HUES6 (cell line): Measurements from ENCODE around the gene TNS3.

Source experiments
- H3K27ac ChIP-seq: 2 replicates; pipeline ENCODE4 v1.7.0; 2013; ENCODE audit warnings: low read depth, mild to moderate bottlenecking, low read length, inconsistent platforms
- H3K27me3 ChIP-seq: 2 replicates; pipeline ENCODE4 v1.6.1; 2013; ENCODE audit warnings: low read length; ENCODE audit not compliant: control insufficient read depth, insufficient read depth
- H3K36me3 ChIP-seq: 2 replicates; pipeline ENCODE4 v1.6.1; 2013; ENCODE audit warnings: low read length; ENCODE audit not compliant: control insufficient read depth, insufficient read depth
- H3K4me1 ChIP-seq: 2 replicates; pipeline ENCODE4 v1.6.1; 2013; ENCODE audit warnings: low read length; ENCODE audit not compliant: control insufficient read depth, insufficient read depth
- H3K4me3 ChIP-seq: 2 replicates; pipeline ENCODE4 v1.5.1; 2013; ENCODE audit warnings: low read depth, low read length
- H3K9ac ChIP-seq: one replicate; pipeline ENCODE4 v1.6.1; 2013; ENCODE audit warnings: mild to moderate bottlenecking, low read length
- H3K9me3 ChIP-seq: 2 replicates; pipeline ENCODE4 v1.6.1; 2013; ENCODE audit warnings: low read depth, low read length; ENCODE audit not compliant: control insufficient read depth, insufficient read depth

TNS3 gene

DNA sequence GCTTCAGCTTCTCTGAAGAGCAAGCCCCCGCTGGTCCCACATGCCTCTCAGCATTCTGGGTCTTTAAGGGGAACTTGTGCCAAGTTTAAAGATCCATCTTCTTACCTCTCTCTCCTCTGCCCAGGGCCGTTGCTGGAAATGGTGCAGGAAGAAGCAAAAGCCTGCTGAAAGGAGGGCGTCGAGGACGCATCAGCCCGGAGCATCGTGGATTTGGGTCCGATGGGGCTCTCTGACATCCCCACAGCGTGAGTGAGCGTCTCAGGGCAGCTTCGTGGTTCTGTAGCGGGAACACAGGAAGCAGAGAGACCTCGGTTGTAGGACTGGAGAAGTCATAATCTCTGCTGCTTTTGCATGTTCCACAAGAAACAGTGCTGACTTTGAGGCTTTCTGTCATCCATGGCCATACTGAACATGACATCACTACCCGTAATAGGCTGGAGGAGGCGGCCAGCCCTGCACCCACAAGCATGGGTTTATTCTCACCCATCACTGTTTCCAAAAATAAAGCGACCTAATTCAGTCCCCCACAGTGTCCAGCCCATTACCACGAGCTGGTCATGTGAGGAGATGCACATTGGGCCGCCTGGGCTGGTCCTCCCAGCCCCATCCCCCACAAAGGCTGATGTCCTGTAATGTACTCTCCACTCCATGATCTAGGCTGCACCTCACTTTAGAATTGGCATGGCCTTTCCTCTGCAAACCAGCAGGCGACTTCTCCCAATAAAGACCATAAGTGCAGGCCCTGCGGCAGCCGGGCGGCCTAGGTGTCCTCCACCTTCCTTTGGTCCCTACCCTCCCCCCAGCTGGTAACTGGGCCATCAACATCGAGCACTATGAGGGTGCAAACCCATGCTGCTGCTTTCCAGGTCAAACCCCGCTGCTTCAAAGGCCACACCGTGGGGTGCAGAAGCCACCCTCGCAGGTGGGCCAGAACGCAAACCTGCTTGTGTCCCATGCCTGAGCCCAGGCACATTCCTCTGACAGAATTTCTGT lies 276.9 kb downstream of the TNS3 start:
- H3K4me1 ChIP-seq: no peaks in the 10 kb centered on the region
- H3K4me3 ChIP-seq: no peak overlapping the region
- no peak overlapping the region for H3K27ac ChIP-seq
- H3K36me3 ChIP-seq: peaks cover 24% of the 10 kb centered on the region
- H3K9me3 ChIP-seq: no peaks in the 10 kb centered on the region
- H3K9ac ChIP-seq: no peak overlapping the region
- no peaks in the 10 kb centered on the region for H3K27me3 ChIP-seq

DNA sequence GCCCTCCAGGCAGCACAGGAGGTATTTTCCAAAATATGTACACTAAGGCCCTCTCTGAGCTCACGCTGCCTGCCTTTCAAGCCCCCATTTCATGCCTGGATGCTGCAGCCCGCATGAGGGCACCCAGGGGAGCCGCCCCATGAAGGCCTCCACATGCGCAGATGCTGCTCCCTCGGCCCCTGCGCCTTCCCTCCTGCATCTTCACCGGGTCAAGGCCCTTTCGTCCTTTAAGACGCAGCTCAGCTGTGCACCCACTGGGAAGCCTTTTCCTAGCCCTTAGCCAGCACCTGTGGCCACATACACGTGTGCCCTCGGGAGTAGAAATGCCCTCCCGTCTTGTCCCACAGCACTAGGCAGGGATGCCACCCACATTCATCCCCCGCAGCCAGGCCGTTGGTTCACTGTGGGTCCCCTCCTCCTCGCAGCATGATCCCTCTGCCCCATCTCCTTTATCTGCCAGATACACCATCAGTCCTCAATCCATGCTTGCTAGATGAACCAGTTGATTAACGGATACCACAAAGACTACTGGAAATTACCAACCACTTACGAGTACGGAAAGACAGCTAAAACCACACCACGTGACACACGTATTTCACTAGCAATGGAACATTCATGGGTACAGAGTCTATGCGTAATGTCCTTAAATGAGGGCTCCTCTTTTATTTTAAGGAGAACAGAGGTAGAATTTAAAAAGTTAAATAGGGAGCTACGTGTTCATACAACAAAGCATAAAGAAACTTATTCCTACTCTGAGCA lies 278.0 kb downstream of the TNS3 start:
- Histone ChIP-seq H3K9ac (no peak overlapping the region), H3K9me3 (no peaks in the 10 kb centered on the region), H3K4me3 (no peak overlapping the region), H3K27ac (no peak overlapping the region), H3K4me1 (no peaks in the 10 kb centered on the region), H3K36me3 (peaks cover 24% of the 10 kb centered on the region), H3K27me3 (no peaks in the 10 kb centered on the region)

DNA sequence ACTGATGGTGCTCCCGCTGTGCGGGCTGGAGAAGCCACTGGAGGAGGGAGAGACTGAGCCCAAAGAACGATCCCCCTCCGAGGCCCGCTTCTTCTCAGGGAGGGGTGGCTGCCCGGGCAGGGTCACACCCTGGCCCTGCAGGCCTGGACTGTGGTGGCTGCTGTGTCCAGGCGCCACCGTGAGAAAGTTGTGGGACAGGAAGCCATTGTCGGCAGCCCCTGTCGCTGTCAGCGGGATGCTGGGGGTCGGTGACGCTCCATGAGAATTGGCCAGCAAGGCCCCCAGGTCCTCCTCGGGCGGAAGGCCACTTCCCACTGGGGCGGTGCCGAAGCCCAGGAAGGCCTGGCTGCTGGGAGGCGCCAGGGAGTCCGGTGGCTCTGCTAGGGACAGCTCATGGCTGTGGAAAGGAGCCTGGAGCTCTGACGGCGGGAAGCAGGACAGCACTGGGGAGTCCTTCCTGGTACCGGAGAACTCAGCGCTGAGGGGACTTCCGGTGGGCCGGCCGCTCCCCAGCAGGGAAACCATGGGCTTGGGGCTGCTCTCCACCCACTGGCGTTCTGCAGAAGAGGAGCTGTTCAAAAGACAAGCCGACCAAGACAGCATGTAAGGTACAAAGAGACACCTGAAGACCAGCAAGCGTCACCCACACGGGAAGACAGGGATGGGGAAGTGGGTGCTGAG lies 278.8 kb downstream of the TNS3 start:
- Histone ChIP-seq H3K27me3 (no peaks in the 10 kb centered on the region), H3K27ac (no peak overlapping the region), H3K36me3 (peaks cover 24% of the 10 kb centered on the region), H3K4me1 (no peaks in the 10 kb centered on the region), H3K4me3 (no peak overlapping the region), H3K9ac (no peak overlapping the region), H3K9me3 (no peaks in the 10 kb centered on the region)

DNA sequence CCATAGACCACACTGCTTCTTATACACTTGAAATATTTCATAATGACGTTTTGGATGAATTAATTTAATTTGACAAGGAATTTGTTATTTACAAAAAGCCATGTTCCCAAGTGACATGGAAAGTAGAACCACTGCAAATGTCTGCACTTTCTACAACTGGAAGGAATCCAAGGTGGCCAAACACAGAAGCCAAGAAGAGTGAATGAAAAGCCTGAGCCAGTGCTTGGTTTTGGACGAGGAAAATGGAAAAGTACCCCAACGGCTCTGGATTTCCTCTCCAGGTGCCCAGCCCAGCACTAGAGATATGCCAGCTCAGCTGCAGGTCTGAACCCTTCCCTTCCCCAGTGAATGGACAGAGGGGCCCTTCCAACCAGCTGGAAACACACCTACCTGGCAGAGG lies 279.4 kb downstream of the TNS3 start:
- no peaks in the 10 kb centered on the region for H3K4me1 ChIP-seq
- H3K27me3 ChIP-seq: no peaks in the 10 kb centered on the region
- H3K9ac ChIP-seq: no peak overlapping the region
- no peaks in the 10 kb centered on the region for H3K9me3 ChIP-seq
- H3K27ac ChIP-seq: no peak overlapping the region
- peaks cover 24% of the 10 kb centered on the region for H3K36me3 ChIP-seq
- H3K4me3 ChIP-seq: no peak overlapping the region

DNA sequence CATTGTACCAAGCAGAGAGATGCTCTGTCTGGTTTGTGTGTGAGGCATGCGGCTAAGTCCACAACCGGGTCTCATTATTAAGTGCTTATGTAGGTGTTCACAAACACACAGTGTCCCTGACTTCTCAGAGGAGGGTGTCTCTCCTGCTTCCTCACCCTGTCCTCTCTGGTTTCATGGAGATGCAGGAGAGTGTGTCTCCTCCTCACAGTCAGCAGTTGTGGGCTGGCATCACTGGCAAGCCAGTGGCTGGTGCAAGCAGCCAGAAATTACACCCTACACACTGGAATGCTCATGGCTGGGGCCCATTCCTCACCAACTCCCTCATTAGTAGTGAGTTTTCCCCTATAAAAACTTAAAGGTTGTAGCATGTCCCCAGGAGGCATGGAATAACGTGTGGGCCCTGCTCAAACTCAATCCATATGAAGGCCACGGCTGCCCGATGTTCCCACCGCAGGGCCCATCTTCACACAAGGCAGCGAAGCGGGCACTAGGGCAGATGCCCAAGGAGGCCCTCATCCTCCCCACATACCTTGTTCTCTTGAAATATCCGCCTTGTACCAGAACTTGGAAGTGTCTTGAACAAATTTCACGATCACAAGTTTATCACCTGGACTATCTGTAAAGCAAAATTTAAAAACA lies 280.1 kb downstream of the TNS3 start:
- Histone ChIP-seq H3K36me3 (peaks cover 24% of the 10 kb centered on the region), H3K4me1 (no peaks in the 10 kb centered on the region), H3K4me3 (no peak overlapping the region), H3K9ac (no peak overlapping the region), H3K27me3 (no peaks in the 10 kb centered on the region), H3K9me3 (no peaks in the 10 kb centered on the region), H3K27ac (no peak overlapping the region)

DNA sequence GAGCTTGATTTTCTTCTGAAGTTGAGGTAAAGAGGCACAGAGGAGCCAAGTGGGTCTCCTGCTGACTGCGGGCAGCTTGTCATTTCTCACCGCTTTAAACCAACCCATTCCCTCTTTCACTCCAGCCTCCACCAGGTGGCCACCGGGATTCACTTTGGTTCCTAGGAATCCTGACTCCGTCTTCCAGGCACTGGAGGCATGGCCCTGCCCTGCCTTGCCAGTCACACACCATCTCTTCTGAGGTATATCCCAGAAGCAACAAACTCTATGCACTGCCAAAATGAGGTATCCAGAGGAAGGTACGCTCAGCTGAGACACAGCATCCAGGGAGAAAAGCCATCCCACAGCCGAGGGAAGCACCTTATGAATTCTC lies 280.8 kb downstream of the TNS3 start:
- H3K9me3 ChIP-seq: no peaks in the 10 kb centered on the region
- no peak overlapping the region for H3K27ac ChIP-seq
- no peak overlapping the region for H3K4me3 ChIP-seq
- H3K9ac ChIP-seq: no peak overlapping the region
- H3K4me1 ChIP-seq: no peaks in the 10 kb centered on the region
- peaks cover 29% of the 10 kb centered on the region for H3K36me3 ChIP-seq
- no peaks in the 10 kb centered on the region for H3K27me3 ChIP-seq

DNA sequence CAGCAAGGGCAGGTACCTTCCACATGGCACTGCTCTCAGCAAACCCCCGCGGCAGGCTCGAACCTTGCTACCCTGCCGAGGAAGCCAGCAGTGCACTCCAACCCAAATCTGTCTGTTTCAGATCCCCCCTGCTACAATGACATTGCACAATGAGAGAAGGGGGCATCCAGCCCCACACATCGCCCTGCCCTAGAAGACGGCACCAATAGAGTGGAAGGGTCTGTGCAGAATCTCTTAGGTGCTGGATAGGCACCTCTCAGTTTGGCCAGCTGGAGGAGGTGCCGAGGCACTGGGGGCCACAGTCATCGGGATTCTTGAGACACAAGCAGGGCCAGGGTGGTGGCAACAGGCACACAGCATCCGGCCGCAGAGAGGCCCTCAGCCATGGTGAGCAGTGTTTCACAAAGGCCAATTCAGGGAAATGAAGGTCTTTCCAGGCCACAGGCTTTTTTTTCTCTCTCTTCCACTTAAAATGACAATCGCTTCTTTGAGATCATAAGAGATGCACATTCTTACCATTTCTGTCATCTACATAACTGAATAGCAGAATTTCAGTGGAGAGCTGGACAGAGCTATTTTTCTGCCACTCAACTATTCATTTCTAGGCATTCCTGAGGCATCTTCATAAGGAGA lies 281.3 kb downstream of the TNS3 start:
- peaks cover 34% of the 10 kb centered on the region for H3K36me3 ChIP-seq

DNA sequence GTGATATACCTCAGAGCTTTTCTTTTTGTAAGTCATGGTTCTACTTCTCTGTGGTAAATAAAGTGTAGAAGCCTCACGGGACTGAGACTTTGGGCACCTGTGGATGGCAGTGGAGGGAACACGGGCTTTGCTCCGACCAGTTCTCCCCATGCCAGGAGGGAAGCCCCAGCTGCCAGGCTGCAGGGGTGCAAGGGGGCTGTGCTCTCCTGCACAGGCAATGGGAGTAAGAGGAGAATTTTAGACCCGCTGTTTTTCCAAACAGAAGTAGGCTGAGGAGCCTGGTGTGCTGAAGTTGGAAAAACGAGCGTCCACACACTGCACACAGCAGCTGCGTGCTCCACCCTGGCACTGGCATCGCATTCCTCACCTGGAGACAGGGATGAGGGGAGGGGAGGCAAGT lies 282.4 kb downstream of the TNS3 start:
- no peak overlapping the region for H3K27ac ChIP-seq
- H3K36me3 ChIP-seq: peaks cover 36% of the 10 kb centered on the region
- H3K9me3 ChIP-seq: no peaks in the 10 kb centered on the region
- H3K4me3 ChIP-seq: no peak overlapping the region
- H3K27me3 ChIP-seq: no peaks in the 10 kb centered on the region
- no peak overlapping the region for H3K9ac ChIP-seq
- H3K4me1 ChIP-seq: no peaks in the 10 kb centered on the region

More for the DNA sequence above, 281.3 kb downstream of the TNS3 start:
- Histone ChIP-seq H3K4me1 (no peaks in the 10 kb centered on the region), H3K9ac (no peak overlapping the region), H3K4me3 (no peak overlapping the region), H3K27ac (no peak overlapping the region), H3K27me3 (no peaks in the 10 kb centered on the region), H3K9me3 (no peaks in the 10 kb centered on the region)

DNA sequence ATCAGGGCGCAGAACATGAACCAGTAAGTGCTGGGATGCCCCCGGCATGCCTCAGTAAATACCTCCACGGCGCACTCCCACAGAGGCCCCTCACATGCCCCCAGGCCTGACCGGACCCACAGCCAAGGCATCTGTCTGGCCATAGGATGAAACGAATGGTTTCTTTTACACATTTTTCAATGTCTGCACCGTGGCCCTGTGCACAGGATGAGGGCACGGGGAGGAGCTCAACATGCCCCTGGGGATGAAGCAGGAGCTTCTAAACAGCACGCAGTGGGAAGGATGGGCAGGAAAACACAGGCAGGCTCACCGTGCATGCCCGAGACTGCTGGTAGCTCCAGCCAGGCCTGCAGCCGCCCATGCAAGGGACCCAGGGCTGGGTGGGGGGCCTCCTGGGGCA lies 283.3 kb downstream of the TNS3 start:
- H3K27me3 ChIP-seq: no peaks in the 10 kb centered on the region
- peaks cover 44% of the 10 kb centered on the region for H3K36me3 ChIP-seq
- H3K9me3 ChIP-seq: no peaks in the 10 kb centered on the region
- H3K9ac ChIP-seq: no peak overlapping the region
- no peak overlapping the region for H3K27ac ChIP-seq
- H3K4me3 ChIP-seq: no peak overlapping the region
- no peaks in the 10 kb centered on the region for H3K4me1 ChIP-seq

DNA sequence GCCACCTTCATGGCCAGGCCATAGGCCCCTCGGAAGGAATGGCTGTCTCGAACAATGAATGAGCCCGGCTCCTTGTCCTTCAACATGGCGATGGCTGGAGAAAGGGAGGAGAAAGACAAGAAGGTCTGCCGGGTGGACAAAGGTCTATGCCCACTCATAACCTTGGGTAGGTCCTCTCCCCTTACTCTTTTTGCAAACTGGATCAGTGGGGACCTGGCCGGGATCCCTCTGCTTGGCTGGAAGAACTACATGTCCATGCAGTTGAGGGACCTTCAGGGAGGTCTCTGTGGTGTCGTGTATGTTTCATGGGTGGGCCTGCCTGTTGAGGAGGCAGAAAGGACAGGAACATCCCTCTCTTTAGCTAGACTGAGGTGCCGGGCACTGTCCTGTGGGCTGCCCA lies 284.8 kb downstream of the TNS3 start:
- Histone ChIP-seq H3K27ac (no peak overlapping the region), H3K36me3 (peaks cover 45% of the 10 kb centered on the region)

More for the DNA sequence above, 284.8 kb downstream of the TNS3 start:
- H3K27me3 ChIP-seq: no peaks in the 10 kb centered on the region
- H3K4me3 ChIP-seq: no peak overlapping the region
- no peaks in the 10 kb centered on the region for H3K4me1 ChIP-seq
- no peak overlapping the region for H3K9ac ChIP-seq
- no peaks in the 10 kb centered on the region for H3K9me3 ChIP-seq
